ENCODE measurements around the gene TMEM187.

TMEM187 gene

GRCh38 chrX:153934148-153934761 lies 38.3 kb upstream of the TMEM187 start:
- FAIRE-seq (no peak), DNase-seq (ENCODE audit: extremely low spot score, insufficient read length, low read depth) (no peak)

GRCh38 chrX:153934762-153935325 lies 37.7 kb upstream of the TMEM187 start, which contains the start of gene NAA10:
NAA10 (minus strand) TSS chrX:153935037; CDS start chrX:153934904, 133 bp downstream.
- peak; percentile 63 for DNase-seq (ENCODE audit: extremely low spot score, insufficient read length, low read depth)
- peak; percentile 83 for FAIRE-seq

GRCh38 chrX:153935326-153935851 lies 37.2 kb upstream of the TMEM187 start:
- no peak for DNase-seq (ENCODE audit: extremely low spot score, insufficient read length, low read depth)
- FAIRE-seq: no peak

GRCh38 chrX:153937056-153937455 lies 35.5 kb upstream of the TMEM187 start:
- DNase-seq (ENCODE audit: extremely low spot score, insufficient read length, low read depth): no peak
- no peak for FAIRE-seq

GRCh38 chrX:153938226-153938786 lies 34.2 kb upstream of the TMEM187 start:
- FAIRE-seq (no peak), DNase-seq (ENCODE audit: extremely low spot score, insufficient read length, low read depth) (no peak)

GRCh38 chrX:153939573-153939972 lies 33.0 kb upstream of the TMEM187 start:
- DNase-seq (ENCODE audit: extremely low spot score, insufficient read length, low read depth) (no peak), FAIRE-seq (no peak)

- FAIRE-seq (no peak), DNase-seq (ENCODE audit: extremely low spot score, insufficient read length, low read depth) (no peak)
These were observed 31.0 kb upstream of the TMEM187 start for GRCh38 chrX:153941336-153942252.

- DNase-seq (ENCODE audit: extremely low spot score, insufficient read length, low read depth): no peak
- peak; percentile 66 for FAIRE-seq
These were observed 28.3 kb upstream of the TMEM187 start, which contains the start of gene RENBP for GRCh38 chrX:153944140-153944799. RENBP (minus strand) TSS chrX:153944643; CDS start chrX:153944610, 33 bp downstream.

GRCh38 chrX:153944800-153945150 lies 27.8 kb upstream of the TMEM187 start:
- no peak for FAIRE-seq
- DNase-seq (ENCODE audit: extremely low spot score, insufficient read length, low read depth): no peak

- no peak for FAIRE-seq
- DNase-seq (ENCODE audit: extremely low spot score, insufficient read length, low read depth): no peak
These were observed 26.3 kb upstream of the TMEM187 start for GRCh38 chrX:153945956-153946943.

- peak; percentile 99 for FAIRE-seq
- DNase-seq (ENCODE audit: extremely low spot score, insufficient read length, low read depth): no peak
These were observed 25.4 kb upstream of the TMEM187 start for GRCh38 chrX:153947009-153947769.

- DNase-seq (ENCODE audit: extremely low spot score, insufficient read length, low read depth): no peak
- no peak for FAIRE-seq
These were observed 24.5 kb upstream of the TMEM187 start for GRCh38 chrX:153948002-153948466.

GRCh38 chrX:153948847-153949805 lies 23.4 kb upstream of the TMEM187 start:
- FAIRE-seq (no peak), DNase-seq (ENCODE audit: extremely low spot score, insufficient read length, low read depth) (no peak)

GRCh38 chrX:153950127-153950526 lies 22.4 kb upstream of the TMEM187 start:
- FAIRE-seq: no peak
- DNase-seq (ENCODE audit: extremely low spot score, insufficient read length, low read depth): no peak

- no peak for FAIRE-seq
- no peak for DNase-seq (ENCODE audit: extremely low spot score, insufficient read length, low read depth)
These were observed 20.7 kb upstream of the TMEM187 start for GRCh38 chrX:153951683-153952372.

- no peak for FAIRE-seq
- DNase-seq (ENCODE audit: extremely low spot score, insufficient read length, low read depth): no peak
These were observed 20.1 kb upstream of the TMEM187 start for GRCh38 chrX:153952373-153953026.
